Spinal cord (tissue), 10 donors: ENCODE data around the gene ETV6. TPM values are rescaled to one million over a fixed set of nuclear protein-coding genes. Genes with fewer than 3 reads are reported as not detected.

Source experiments
- DNase-seq, 6 donors: peaks; one replicate each; pipeline versions ENCODE4 v3.0.0 to v3.0.0-alpha.2; 2013 to 2015; ENCODE audit warnings: low spot score in 6 of 6, low read depth in 4 of 6
- H3K27ac ChIP-seq: one replicate; pipeline ENCODE4 v1.5.1; 2013; ENCODE audit warnings: low read depth, low read length, control low read depth
- H3K27me3 ChIP-seq: one replicate; pipeline ENCODE4 v1.6.1; 2013; ENCODE audit warnings: low read length; ENCODE audit not compliant: control insufficient read depth, insufficient read depth
- H3K36me3 ChIP-seq: one replicate; pipeline ENCODE4 v1.6.1; 2013; ENCODE audit warnings: low read length; ENCODE audit not compliant: control insufficient read depth, insufficient read depth
- H3K4me1 ChIP-seq: one replicate; pipeline ENCODE4 v1.6.1; 2013; ENCODE audit warnings: low read length; ENCODE audit not compliant: control insufficient read depth, insufficient read depth
- H3K4me3 ChIP-seq: one replicate; pipeline ENCODE4 v1.5.1; 2013; ENCODE audit warnings: low read depth, low read length, control low read depth
- H3K9me3 ChIP-seq: one replicate; pipeline ENCODE4 v1.6.1; 2013; ENCODE audit warnings: low read length; ENCODE audit not compliant: control insufficient read depth, insufficient read depth
- WGBS: methylation state at CpG from one replicate; pipeline ENCODE4 v1.1.5; 2013; ENCODE audit warnings: missing lambda C conversion rate; ENCODE audit not compliant: insufficient coverage; 5-methylcytosine and 5-hydroxymethylcytosine counted together
- polyA plus RNA-seq, 2 donors: library from polyadenylated mRNA; unstranded; fragments of 120-200 nt; gene quantifications; one replicate each; pipeline ENCODE4 v1.2.1, GENCODE V29; 2013; ENCODE audit not compliant: insufficient read length in 2 of 2
- total RNA-seq, 2 donors: library from RNA; depleted of rRNA in 1 of 2; stranded (reverse); fragments of 120-200 nt in 1 of 2; fragments of >200 nt in 1 of 2; gene quantifications; one replicate each; pipeline versions ENCODE4 v1.2.3 to v1.2.4, GENCODE V29; 2013 to 2014
- donor health status: healthy.

The ETV6 gene
- total and polyA plus RNA-seq, 4 donors = 6.8 to 9.9 (median 8.1) TPM

- H3K27ac ChIP-seq = no peak overlapping the region
- DNase-seq = no peak
- no peaks in the 10 kb centered on the region for H3K27me3 ChIP-seq
- no peaks in the 10 kb centered on the region for H3K36me3 ChIP-seq
- no peaks in the 10 kb centered on the region for H3K9me3 ChIP-seq
- 80% methylated on average over 4 of the region's 8 CpGs for WGBS
- peaks cover 11% of the 10 kb centered on the region for H3K4me1 ChIP-seq
- H3K4me3 ChIP-seq = no peak overlapping the region
These were observed 145.9 kb downstream of the ETV6 start for GRCh38 chr12:11795192-11795912.

DNA sequence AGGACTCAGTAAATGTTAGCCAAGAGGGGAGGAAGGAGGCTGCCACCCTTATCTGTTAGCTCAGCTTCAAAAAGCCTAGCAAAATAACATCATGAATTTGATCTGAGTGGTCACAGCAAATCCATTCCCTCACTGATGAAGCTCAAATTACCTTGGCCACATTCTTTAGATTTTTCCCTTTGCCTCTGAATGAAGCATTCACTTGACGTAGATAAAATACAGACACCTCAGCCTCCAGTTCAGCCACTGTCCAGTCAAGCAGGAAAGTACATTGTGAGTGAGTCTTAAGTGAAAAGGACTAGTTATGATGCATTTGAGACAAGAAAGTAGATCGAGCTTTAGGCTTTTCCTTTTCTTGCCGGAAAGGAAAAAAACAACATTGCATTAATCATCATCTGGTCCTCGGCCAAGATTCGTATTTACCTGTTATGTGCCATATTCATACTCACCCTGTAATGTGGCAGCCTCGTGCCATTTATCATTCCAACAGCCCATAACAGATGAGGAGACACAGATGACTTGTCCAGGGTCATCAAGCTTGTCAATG is 146.5 kb downstream of the ETV6 start:
- Histone ChIP-seq H3K4me1 (peaks cover 11% of the 10 kb centered on the region), H3K27me3 (no peaks in the 10 kb centered on the region), H3K4me3 (no peak overlapping the region), H3K9me3 (no peaks in the 10 kb centered on the region), H3K36me3 (no peaks in the 10 kb centered on the region), H3K27ac (no peak overlapping the region)
- WGBS = 83% methylated on average over 4 of the region's 6 CpGs
- no peak for DNase-seq

- Histone ChIP-seq H3K36me3 (no peaks in the 10 kb centered on the region), H3K9me3 (no peaks in the 10 kb centered on the region), H3K4me1 (peaks cover 11% of the 10 kb centered on the region), H3K27me3 (no peaks in the 10 kb centered on the region), H3K27ac (no peak overlapping the region), H3K4me3 (no peak overlapping the region)
- 66% methylated on average over 2 of the region's 5 CpGs for WGBS
- DNase-seq = no peak
These were observed 147.9 kb downstream of the ETV6 start for GRCh38 chr12:11797317-11797913.

DNA sequence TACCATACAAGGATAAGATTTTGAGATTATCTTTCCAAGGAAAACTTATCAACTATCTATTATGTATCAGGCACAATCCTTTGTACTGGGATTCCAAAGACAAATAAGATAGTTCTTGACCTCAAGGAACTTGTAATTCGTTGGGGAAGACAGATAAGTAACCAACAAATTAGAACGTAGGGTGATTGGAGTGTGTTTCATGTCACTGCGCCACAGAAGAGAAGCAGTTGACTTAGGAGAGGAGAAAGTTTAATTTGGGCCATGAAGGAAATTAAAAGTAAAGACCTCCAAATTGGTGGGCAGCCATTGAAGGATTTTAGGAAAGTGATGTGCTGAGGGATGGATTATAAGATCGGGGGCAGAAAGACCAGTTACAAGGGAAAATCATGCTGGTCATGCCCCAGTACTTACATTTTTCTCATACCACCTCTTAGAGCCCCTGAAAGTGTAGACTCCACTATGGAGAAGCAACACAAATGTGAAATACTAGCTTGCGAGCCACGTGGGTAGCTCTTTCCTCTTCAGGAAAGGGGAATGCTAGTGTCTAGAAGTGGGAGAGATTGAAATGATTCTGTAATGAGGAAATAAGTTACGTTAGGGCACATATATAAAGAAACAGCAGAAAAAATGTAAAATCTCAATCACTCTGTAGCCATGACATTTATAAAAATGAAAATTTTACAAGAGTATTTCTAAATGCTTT is 148.7 kb downstream of the ETV6 start:
- no peaks in the 10 kb centered on the region for H3K9me3 ChIP-seq
- H3K27ac ChIP-seq = no peak overlapping the region
- peaks cover 11% of the 10 kb centered on the region for H3K4me1 ChIP-seq
- no peak for DNase-seq
- H3K36me3 ChIP-seq = no peaks in the 10 kb centered on the region
- 100% methylated on average over 3 of the region's 7 CpGs for WGBS
- no peak overlapping the region for H3K4me3 ChIP-seq
- no peaks in the 10 kb centered on the region for H3K27me3 ChIP-seq

GRCh38 chr12:11798856-11799501 is 149.5 kb downstream of the ETV6 start:
- H3K27ac ChIP-seq = no peak overlapping the region
- H3K36me3 ChIP-seq = no peaks in the 10 kb centered on the region
- DNase-seq = no peak
- WGBS = 100% methylated on average over 2 of the region's 4 CpGs
- peaks cover 10% of the 10 kb centered on the region for H3K4me1 ChIP-seq
- no peaks in the 10 kb centered on the region for H3K9me3 ChIP-seq
- no peak overlapping the region for H3K4me3 ChIP-seq
- H3K27me3 ChIP-seq = no peaks in the 10 kb centered on the region

GRCh38 chr12:11799502-11799873 is 150.0 kb downstream of the ETV6 start:
- H3K4me3 ChIP-seq = no peak overlapping the region
- peaks cover 5% of the 10 kb centered on the region for H3K4me1 ChIP-seq
- DNase-seq = no peak
- no peaks in the 10 kb centered on the region for H3K36me3 ChIP-seq
- 95% methylated on average over 3 of the region's 8 CpGs for WGBS
- no peak overlapping the region for H3K27ac ChIP-seq
- H3K27me3 ChIP-seq = no peaks in the 10 kb centered on the region
- no peaks in the 10 kb centered on the region for H3K9me3 ChIP-seq

DNA sequence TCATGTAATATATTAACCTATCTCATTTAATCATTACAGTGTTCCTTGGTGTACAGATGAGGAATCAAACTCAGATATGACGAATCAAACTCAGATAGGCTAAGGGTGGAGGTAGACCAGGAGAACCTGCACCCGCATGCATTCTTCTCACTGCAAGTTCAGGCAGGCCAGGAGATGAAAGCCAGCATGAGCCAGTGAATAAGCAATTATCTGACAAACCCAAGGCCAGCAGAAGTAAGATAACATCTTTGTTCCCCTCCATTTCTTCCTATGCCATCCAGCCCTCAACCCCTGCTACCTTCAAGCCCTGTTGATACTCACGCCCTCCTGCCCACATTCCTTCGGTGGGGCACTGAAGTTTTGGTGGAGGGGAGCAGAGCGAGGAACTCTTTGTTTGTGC is 152.2 kb downstream of the ETV6 start:
- no peaks in the 10 kb centered on the region for H3K9me3 ChIP-seq
- no peak for DNase-seq
- H3K27ac ChIP-seq = no peak overlapping the region
- no peak overlapping the region for H3K4me3 ChIP-seq
- 94% methylated on average over 4 of the region's 5 CpGs for WGBS
- no peaks in the 10 kb centered on the region for H3K27me3 ChIP-seq
- H3K4me1 ChIP-seq = no peaks in the 10 kb centered on the region
- H3K36me3 ChIP-seq = no peaks in the 10 kb centered on the region

DNA sequence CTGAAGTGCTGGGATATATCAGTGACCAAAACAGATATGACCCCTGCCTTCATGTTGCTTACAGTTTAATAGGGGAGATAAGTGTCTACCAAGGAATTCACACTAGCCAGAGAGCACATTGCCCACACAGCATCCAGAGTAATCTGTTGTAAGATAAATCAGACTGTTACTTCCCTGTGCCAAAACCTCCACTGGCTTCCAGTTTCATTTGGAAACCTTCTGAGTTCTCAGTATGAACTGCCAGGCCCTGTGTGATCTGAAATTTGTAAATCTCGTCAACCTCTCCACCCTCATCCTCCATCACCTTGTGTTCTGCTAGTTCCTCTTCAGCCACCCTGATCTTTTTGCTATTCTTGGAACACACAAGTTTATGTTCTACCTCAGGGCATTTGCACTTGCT is 154.7 kb downstream of the ETV6 start:
- 71% methylated on average over 1 of the region's 1 CpG for WGBS
- no peaks in the 10 kb centered on the region for H3K9me3 ChIP-seq
- H3K4me3 ChIP-seq = no peak overlapping the region
- no peak overlapping the region for H3K27ac ChIP-seq
- H3K36me3 ChIP-seq = no peaks in the 10 kb centered on the region
- no peaks in the 10 kb centered on the region for H3K27me3 ChIP-seq
- no peak for DNase-seq
- H3K4me1 ChIP-seq = no peaks in the 10 kb centered on the region

DNA sequence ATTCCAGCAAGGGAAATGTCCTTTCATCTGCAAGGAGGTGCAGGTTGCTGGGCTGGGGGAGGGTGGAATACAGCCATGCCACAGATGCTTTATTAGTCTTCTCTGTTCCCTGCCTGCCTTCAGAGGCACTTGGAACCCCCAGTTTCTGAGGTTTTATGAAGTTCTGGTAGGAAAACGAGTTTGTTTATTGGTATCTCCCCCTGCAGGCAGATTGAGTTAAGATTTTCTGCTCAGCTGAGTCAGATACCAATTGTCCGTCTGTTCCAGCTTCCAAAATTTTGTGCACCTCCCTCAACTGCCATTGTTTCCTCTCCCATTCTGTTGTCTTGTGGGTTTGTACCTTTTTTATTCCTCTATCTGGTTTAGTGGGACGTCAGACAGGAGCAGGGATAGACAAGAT is 155.6 kb downstream of the ETV6 start:
- Histone ChIP-seq H3K27me3 (no peaks in the 10 kb centered on the region), H3K36me3 (no peaks in the 10 kb centered on the region), H3K9me3 (no peaks in the 10 kb centered on the region), H3K4me1 (no peaks in the 10 kb centered on the region), H3K27ac (no peak overlapping the region), H3K4me3 (no peak overlapping the region)
- no peak for DNase-seq
- WGBS = 80% methylated on average over 1 of the region's 3 CpGs
